HG03378 (cell line): ENCODE measurements around the gene SSX2IP.
"Not testable (repeated sequence)": the region's sequence is repeated elsewhere in the genome, so short reads cannot be mapped to it uniquely, and the experiment has no call there.

Source experiments
- ATAC-seq: cut with Tn5 transposase; IDR thresholded peaks from one replicate; pipeline ENCODE4 v1.9.1; 2021; ENCODE audit warnings: mild to moderate bottlenecking, moderate library complexity; ENCODE audit not compliant: unreplicated experiment

Gene SSX2IP

DNA sequence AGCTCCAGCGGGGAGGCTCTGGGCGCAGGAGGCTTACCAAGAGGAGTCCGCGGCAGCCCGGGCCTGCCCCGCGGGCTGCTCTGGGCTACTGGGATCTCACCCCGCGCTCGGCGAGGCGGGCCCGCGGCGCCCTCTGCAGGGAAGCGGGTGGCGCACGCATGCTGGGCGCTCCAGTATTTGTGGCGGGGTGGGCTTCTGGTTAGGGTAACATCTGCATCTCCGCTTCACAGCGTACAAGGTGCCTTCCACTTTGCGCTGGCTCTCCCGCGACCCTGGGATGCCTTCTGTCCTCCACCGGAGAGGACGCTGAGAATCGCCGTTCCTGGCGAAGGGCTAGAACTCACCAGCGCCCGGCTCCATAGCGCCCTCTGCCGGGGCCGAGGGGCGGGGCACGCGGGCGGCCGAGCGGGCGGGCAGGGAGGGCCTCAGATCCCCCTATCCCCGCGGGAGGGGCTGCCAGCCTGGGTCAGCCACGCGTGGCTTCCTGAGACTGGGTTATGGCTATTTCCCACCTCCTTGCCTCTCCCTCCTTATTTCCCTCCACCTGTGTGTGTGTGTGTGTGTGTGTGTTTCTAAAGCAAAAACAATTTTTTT lies 69.4 kb downstream of the SSX2IP start:
- peak; percentile 90 for ATAC-seq

DNA sequence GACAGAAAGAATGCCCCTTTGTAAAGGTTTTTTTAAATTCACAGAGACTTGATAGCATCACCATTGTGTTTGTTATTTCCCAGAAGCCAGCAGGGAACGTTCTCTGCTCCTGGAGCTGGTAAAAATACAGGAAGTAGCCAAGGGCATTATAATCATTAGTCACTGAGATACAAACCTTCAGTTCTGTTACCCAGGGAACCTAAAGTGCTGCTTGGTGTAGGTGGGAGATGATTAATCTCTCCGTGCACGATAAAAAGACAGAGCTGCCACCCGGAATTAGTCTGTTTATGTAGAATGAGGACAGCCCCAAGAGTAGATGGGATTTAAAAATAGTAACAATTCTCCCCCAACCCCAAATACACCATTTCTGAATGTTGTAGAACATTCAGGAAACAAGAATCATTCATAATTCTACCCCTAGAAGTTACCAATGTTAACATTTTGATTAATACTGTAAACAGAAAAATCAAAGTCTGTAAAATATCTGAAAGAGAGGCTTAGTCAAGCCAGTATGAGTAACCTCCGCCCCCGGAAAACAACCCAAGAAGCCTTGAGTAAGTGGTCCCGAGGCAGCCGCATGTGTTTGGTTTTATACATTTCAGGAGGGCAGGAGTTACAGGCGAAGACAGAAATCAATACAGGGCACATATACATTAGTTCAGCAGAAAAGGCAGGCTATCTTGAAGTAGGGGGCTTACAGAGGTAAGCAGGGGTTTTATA lies 70.7 kb downstream of the SSX2IP start:
- no peak for ATAC-seq

DNA sequence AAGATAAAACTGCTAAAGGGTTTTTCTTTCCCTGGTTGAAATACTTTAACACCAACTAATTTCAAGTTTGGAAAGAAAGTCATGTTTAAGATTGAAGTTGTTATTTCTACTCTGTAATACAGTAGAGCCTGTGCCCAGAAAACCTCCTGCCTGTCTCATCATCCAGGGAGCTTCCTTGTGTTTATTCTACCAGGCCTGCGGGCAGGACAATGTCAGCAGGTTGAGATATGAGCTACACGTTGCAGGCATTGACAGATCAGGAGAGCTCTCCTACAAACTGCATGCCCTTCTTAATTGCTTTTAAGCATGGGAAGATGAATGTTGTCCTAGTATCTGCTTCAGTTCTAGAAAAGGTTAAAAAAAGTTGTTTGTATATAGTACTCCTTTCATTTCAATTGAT lies 72.9 kb downstream of the SSX2IP start:
- ATAC-seq = no peak

DNA sequence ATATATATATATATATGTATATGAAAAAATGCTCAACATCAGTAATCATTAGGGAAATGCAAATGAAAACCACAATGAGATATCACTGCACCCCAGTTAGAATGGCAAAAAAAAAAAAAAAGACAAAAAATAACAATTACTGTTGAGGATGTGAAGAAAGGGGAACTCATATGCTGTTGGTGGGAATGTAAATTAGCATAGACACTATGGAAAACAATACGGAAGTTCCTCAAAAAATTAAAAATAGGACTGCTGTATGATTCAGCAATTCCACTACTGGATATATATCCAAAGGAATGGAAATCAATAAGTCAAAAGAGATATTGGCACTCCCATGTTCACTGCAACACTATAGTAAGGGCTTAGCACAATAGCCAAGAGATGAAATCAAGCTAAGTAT lies 74.5 kb downstream of the SSX2IP start:
- no peak for ATAC-seq

DNA sequence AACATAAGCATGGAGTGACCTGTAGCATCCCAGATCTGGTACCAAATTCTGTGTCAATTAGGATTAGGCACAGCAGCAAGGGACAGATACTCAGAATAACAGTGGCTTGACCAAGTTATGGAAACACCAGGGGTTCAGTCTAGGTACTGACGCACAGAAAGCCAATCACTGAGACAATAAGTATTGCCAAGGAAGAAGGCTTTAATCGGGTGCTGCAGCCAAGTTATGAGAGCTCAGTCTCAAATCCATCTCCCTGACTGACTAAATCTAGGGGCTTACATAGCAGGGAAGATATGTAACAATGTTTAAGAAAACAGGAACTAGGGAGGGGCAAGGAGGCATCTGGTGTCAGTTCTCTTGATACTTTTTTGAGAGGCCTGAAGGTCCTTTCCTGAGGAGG lies 76.4 kb downstream of the SSX2IP start:
- no peak for ATAC-seq

DNA sequence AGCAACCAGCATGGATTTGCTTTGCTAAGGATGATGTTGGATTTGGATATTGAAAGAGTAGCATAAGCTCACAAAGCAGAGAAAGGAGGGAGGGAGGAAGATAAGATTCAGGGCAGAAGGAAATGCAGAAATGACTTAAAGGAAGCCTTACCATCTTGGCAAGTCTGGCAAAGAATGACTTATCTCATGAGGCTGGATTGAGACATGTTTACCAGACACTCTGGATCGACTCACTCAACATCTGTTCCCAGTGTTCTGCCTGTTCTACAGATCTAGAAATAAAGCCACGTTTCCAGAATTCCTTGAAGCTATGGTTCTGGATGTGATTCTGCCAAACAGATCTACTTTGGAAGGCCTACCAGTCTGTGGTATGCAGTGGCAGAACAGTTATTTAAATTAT lies 77.2 kb downstream of the SSX2IP start:
- ATAC-seq = no peak

DNA sequence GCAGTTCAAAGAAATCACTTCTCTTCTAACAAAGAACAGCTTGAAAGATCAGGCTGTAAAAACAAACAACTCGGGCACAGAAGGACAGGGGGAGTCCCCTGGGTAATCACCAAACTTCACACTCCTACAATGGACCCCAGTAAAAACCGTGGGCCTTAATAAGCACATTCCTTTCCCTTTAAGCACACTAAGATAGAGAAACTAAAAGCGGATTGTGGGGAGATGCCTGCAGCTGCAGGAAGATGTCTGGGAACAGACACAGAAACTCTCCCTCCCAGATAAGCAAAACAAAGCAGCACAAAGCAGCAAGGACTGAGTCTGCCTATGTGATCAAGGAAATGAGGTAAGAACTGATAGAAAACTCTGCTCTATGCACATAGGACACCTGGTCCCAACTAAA lies 78.5 kb downstream of the SSX2IP start:
- ATAC-seq = no peak

DNA sequence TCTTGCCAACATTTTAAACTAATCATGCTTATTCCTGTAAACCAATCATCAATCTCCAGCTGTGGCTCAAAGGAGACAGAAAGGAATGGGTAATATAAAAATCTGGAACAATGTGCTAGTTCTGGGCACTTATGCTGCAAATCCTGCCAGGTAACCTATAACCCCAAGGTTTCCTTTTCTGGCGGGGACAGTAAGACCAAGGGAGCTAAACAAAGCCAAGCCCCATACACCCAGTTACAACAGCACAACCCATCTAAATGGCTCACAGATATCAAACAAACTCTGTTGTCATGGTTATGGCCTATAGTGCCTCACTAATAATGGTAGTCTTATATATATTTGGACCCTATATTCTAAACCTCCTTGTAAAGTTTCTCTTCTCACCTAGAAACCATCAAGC lies 79.2 kb downstream of the SSX2IP start:
- ATAC-seq = no peak

DNA sequence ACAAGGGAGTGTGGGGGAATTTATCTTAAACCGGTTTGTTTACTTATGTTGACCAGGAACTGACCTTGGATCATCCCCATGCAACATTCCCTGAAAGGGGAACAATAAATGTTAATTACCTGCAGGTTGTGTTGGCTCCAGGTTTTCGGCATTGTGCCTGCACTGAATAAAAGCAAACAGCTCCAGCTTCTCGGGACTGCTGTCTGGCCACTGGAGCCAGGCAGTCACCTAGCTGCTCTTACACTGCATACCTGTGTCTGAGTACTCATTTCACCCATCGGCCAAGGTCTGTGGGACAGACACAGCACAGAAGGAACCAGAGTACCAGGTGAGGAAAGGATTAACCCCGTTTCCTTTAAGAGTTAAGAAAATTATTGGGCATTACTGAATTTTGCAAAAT lies 83.3 kb downstream of the SSX2IP start:
- no peak for ATAC-seq

DNA sequence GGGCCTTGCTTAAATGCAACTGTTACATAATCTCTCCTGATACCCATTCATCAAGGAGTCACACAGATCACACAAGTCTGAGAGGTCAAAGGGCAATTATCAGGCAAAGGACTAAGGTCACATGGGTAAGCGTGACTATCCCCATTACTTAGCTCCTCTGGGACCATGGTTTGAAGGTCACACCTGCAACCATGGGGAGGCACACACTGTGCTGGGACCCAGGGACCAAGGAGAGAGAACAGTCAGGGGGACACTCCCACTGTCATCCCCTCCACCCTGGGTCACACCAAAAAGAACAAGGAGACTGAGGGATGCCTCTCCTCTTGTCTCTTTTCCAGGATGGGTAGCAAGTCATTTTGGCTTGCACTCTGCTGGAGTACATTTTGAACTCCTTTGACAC lies 85.1 kb downstream of the SSX2IP start:
- ATAC-seq = no peak

DNA sequence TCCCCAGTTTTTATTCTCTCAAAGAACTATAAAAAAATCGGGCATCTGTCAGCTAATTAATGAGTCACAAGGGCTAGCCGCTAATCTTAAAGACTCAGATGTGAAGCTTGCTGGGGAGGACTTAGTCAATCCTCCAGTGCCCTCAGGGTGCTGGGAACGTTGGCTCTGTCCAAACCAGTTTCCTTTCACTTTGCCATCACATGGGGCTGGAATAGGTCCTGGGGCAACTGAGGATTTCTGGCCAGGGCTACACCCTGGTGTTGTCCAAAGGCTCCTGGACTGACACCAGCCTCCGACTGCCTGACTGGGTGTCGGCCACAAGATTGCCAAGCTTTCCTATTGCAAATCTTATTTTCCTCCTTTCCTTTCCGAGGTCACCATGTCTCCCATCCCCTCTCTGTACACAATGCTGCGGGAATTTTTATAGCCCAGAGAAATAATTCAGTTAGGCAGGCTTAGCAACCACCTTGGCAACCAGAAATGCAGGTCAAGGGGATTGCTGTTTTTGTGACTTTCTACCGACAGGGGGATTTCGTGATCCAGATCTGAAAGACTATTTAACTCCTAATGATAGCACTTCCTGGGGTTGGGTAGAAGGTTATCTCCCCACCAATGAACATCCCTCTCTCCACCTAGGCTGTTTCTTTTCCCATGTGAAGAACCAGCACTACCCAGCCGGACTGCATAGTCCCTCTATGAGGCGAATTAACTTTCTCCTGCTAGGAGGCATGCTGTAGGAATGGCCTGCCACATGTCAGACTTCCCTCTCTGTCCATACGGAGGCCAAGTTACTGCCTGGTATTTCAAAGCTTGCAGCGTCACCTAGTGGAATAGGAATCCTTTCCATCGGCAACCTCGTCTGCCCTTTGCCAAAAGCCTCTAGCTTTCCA lies 86.1 kb downstream of the SSX2IP start:
- ATAC-seq = no peak

DNA sequence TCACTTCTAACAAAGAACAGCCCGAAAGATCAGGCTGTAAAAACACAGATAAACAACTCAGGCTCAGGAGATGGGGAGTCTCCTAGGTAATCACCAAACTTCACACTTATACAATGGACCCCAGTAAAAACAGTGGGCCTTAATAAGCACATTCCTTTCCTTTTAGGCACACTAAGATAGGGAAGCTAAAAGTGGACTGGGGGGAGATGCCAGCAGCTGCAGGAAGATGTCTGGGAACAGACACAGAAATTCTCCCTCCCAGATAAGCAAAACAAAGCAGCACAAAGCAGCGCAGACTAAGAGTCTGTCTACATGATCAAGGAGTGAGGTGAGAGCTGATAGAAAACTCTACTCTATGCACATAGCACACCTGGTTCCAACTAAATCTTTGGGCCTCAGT lies 87.0 kb downstream of the SSX2IP start:
- no peak for ATAC-seq

DNA sequence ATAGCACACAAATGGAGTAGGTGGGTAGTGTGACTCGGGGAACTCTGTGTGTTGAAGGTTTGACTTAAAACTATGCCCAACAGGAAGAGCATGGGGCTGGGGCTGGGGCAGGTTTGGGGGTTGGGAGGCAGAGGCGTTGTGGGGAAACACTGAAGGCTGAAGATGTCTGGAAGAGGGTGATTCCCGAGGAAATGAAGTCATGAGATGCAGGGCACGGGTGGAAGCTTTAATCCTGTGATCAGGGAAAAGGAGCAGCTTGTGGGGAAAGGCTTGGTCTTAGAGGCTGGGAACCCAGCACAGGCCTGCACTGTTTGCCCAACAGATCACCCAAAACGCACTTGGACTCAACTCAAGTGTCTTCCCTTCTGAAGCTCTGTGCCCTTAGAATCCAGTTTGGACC lies 89.5 kb downstream of the SSX2IP start:
- ATAC-seq = no peak

DNA sequence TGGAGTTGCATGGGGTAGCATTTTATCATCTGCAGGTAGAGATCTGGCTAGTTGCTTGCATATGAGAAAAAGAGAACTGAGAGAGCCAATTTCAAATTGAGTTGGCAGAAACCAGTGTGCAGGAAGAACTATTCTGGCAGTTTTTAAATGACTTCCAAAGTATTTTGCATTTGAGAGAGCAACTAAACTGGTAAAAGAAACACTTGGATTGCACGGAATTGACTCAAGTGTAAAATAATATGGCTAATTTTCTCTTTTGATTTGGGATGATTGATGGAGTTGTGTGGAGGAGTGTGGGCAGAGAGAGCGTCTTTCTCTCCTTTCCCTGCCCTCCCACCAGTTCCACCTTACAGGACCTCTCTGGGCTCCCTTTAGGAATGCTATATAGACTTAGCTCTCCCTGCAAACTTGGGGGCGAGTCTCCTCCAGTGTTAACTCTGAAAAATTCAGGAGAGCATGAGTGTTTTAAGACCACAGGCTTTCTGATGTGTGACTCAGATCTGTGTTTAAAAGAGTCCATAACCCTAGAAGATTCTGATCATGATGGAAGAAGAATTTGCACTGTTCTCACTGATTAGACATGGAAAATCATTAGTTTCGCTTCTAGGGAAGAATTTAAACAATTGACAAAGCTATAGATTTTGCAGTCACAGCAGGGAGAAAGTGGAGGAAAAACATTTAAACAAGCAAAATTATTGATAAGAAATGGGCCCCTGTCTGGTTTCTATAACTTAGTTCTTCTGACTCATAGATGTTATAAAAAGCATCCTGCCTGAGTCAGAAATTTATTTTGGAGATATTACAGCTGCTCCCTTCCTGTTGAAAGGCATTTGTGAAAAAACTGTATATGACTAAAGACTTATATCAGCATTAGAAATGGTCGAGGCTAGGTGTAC lies 91.2 kb downstream of the SSX2IP start:
- peak; percentile 89 for ATAC-seq

DNA sequence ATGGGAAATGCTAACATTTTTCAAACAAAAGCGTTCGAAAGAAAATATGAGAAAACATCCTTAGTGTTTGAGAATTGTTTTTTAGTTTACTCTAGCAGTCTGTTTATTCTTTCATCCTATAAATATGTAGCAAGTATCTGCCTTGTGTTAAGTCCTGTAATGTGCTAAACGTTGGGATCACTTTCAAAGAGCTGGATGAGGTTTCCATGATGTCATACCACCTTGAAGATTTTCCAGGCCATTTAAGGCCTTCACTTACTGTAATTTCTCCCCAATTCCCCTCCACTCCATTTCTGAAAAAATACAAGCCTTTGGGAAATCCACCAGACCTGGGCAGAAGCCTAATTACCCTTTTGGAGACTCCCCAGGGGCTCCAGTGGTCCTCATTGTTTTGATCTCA lies 91.8 kb downstream of the SSX2IP start:
- no peak for ATAC-seq

DNA sequence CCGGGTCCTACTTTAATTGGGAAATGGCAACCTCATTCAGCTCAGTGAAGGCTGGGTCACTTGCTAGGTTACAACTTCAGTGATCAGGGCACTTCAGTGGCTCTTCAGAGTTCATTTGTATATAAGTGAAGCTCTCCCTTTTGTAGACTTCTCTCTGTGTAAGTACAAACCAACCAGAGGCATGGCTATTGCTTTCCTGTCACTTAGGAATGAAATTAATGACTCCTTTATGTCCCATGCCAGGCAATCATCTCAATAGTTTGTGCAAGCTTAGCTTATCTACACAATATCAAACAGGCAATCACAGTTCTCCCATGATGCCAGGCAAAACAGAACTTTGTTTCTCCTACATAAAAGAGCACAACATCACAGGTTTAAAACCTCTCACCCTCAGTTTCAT lies 93.2 kb downstream of the SSX2IP start:
- ATAC-seq = no peak

DNA sequence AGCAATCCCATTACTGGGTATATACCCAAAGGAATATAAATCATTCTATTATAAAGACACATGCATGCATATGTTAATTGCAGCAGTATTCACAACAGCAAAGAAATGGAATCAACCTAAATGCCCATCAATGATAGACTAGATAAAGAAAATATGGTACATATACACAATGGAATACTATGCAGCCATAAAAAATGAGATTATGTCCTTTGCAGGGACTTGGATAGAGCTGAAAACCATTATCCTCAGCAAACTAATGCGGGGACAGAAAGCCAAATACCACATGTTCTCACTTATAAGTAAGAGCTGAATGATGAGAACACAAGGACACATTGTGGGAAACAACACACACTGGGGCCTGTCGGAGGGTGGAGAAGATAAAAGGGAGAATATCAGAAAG lies 95.3 kb downstream of the SSX2IP start:
- not testable (repeated sequence) for ATAC-seq
